Neural cell (in vitro differentiated cells): ENCODE data around the gene EPHX1. TPM values are rescaled to one million over a fixed set of nuclear protein-coding genes. Genes with fewer than 3 reads are reported as not detected.
"Not testable (repeated sequence)": the region's sequence is repeated elsewhere in the genome, so short reads cannot be mapped to it uniquely, and the experiment has no call there.

Experiments
- H2AFZ ChIP-seq: fragments of 200-600, 300-800 bp; sonication (generic), shearing (Covaris generic); 2 replicates; pipeline ENCODE4 v1.6.0; 2014; ENCODE audit warnings: low read depth, mild to moderate bottlenecking, antibody characterized with exemption, low read length, moderate library complexity
- H3F3A ChIP-seq: fragments of 200-600 bp; shearing (Covaris generic); 2 replicates; pipeline ENCODE4 v1.6.1; 2016; ENCODE audit warnings: mild to moderate bottlenecking, moderate library complexity, mixed read lengths, antibody characterized with exemption, low read length; ENCODE audit not compliant: insufficient read depth, poor library complexity, severe bottlenecking
- H3K27ac ChIP-seq: fragments of 200-600, 300-800 bp; sonication (generic), shearing (Covaris generic); 2 replicates; pipeline ENCODE4 v1.5.1; 2014; ENCODE audit warnings: mild to moderate bottlenecking, low read length, moderate library complexity
- H3K27me3 ChIP-seq: fragments of 300-800, 200-600 bp; sonication (generic), shearing (Covaris generic); 2 replicates; pipeline ENCODE4 v1.6.0; 2014; ENCODE audit warnings: mild to moderate bottlenecking, low read depth, low read length, moderate library complexity; ENCODE audit not compliant: insufficient read depth
- H3K36me3 ChIP-seq: fragments of 300-800, 200-600 bp; sonication (generic), shearing (Covaris generic); 2 replicates; pipeline ENCODE4 v1.5.1; 2014; ENCODE audit warnings: mild to moderate bottlenecking, antibody characterized with exemption, low read length, moderate library complexity; ENCODE audit not compliant: insufficient read depth
- H3K4me2 ChIP-seq: fragments of 300-800, 200-600 bp; sonication (generic), shearing (Covaris generic); 2 replicates; pipeline ENCODE4 v1.6.0; 2014; ENCODE audit warnings: mild to moderate bottlenecking, low read length
- H3K4me3 ChIP-seq: fragments of 300-800, 200-600 bp; sonication (generic), shearing (Covaris generic); 2 replicates; pipeline ENCODE4 v1.5.1; 2014; ENCODE audit warnings: mild to moderate bottlenecking, low read length, moderate library complexity
- H3K79me2 ChIP-seq: fragments of 200-600 bp; shearing (Covaris generic); replicated peaks from 2 replicates; pipeline ENCODE4 v1.6.0; 2014; ENCODE audit warnings: mild to moderate bottlenecking, low read length, moderate library complexity; ENCODE audit not compliant: insufficient read depth
- H3K9ac ChIP-seq: fragments of 300-800, 200-600 bp; sonication (generic), shearing (Covaris generic); 2 replicates; pipeline ENCODE4 v1.6.1; 2016; ENCODE audit warnings: mild to moderate bottlenecking, low read length, mixed read lengths
- H3K9me2 ChIP-seq: fragments of 200-600 bp; shearing (Covaris generic); 2 replicates; pipeline ENCODE4 v1.6.1; 2016; ENCODE audit warnings: mild to moderate bottlenecking, low read length, mixed read lengths; ENCODE audit not compliant: insufficient read depth
- H3K9me3 ChIP-seq: fragments of 200-600, 300-800 bp; sonication (generic), shearing (Covaris generic); 2 replicates; pipeline ENCODE4 v1.6.1; 2016; ENCODE audit warnings: mild to moderate bottlenecking, mixed run types, low read length, moderate library complexity, mixed read lengths
- H4K20me1 ChIP-seq: fragments of 200-600 bp; shearing (Covaris generic); 2 replicates; pipeline ENCODE4 v1.6.1; 2016; ENCODE audit warnings: mild to moderate bottlenecking, mixed run types; ENCODE audit not compliant: insufficient read depth
- EP300 ChIP-seq: fragments of 450-650 bp; conservative IDR thresholded peaks from 2 replicates; pipeline ENCODE4 v1.6.1; 2014; ENCODE audit warnings: antibody characterized with exemption, mild to moderate bottlenecking, moderate library complexity; ENCODE audit not compliant: poor library complexity, severe bottlenecking
- EZH2 ChIP-seq: fragments of 200-600, 300-800 bp; shearing (Covaris generic), sonication (generic); IDR thresholded peaks from 2 replicates; pipeline ENCODE4 v1.6.1; 2014; ENCODE audit warnings: antibody characterized with exemption, low read length, borderline replicate concordance, mild to moderate bottlenecking; ENCODE audit not compliant: insufficient read depth, poor library complexity, severe bottlenecking
- MXI1 ChIP-seq: fragments of 450-650 bp; conservative IDR thresholded peaks from 2 replicates; pipeline ENCODE4 v1.6.1; 2014; ENCODE audit warnings: antibody characterized with exemption, mild to moderate bottlenecking; ENCODE audit not compliant: poor library complexity, severe bottlenecking
- POLR2AphosphoS5 ChIP-seq: IDR thresholded peaks from 2 replicates; pipeline ENCODE4 v1.6.1; 2012
- RAD21 ChIP-seq: fragments of 450-650 bp; conservative IDR thresholded peaks from 2 replicates; pipeline ENCODE4 v1.6.1; 2014; ENCODE audit warnings: antibody characterized with exemption, mild to moderate bottlenecking, moderate library complexity
- SMC3 ChIP-seq: fragments of 450-650 bp; conservative IDR thresholded peaks from 2 replicates; pipeline ENCODE4 v1.6.1; 2014; ENCODE audit warnings: antibody characterized with exemption, mild to moderate bottlenecking, moderate library complexity; ENCODE audit not compliant: poor library complexity
- TAF1 ChIP-seq: IDR thresholded peaks from 2 replicates; pipeline ENCODE4 v1.6.1; 2012; ENCODE audit warnings: low read depth
- polyA minus RNA-seq: library from RNA; depleted of rRNA, polyadenylated mRNA; stranded (reverse); fragments of >200 nt; gene quantifications from 2 replicates; pipeline ENCODE4 v1.2.3, GENCODE V29; 2014
- polyA plus RNA-seq: library from polyadenylated mRNA; depleted of rRNA; stranded (reverse); fragments of >200 nt; gene quantifications from 2 replicates; pipeline ENCODE4 v1.2.3, GENCODE V29; 2014
- TF ChIP-seq, protein P1 (sequence below): fragments of 450-650 bp; IDR thresholded peaks from 2 replicates; pipeline ENCODE4 v1.5.1; 2014; ENCODE audit warnings: antibody characterized with exemption, mild to moderate bottlenecking, moderate library complexity; ENCODE audit not compliant: poor library complexity, severe bottlenecking
- TF ChIP-seq, protein P2 (sequence below): IDR thresholded peaks from 2 replicates; pipeline ENCODE4 v1.6.1; 2012; ENCODE audit warnings: borderline replicate concordance

Gene EPHX1
- polyA plus RNA-seq (7.5 and 8.7 TPM in 2 replicates), polyA minus RNA-seq (11.9 and 16.8 TPM in 2 replicates)

DNA sequence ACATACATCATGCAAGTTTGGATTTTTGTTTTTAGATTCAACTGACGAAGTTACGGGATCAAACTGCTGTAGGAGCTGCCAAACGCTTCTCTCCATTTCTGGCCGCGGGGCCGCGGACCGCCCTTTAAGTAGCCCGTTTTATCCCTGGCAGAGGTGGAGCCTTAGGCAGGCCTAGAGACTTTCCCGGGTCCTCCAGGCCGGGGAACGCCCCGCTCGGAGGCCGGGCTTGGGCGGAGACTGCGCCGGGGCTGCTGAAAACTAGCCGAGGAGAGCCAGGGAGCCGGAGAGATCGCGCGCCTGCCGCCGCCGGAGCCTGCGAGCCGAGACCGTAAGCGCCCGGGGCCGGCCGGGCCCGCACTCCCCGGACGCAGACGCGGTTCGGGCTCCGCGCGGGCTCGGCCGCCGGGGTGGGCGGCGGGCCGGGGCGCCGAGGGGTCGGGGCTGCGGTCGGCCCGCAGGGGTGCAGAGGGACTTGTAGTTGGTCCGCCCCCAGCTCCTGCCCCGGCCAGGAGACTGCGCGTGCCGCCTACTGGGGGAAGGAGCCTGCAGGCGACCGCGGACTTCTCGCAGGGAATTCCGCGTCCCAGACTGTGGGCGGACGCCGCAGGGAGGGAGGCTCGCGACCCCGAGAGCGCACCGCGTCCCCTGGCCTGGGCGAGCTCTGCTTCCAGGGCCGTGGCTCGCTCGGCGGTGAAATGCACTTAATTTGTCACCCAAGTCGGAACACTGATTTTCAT, at the start of gene EPHX1:
EPHX1 (plus strand) TSS at position 283 of the 737 bp plus-strand sequence. CDS start 18,606 bp downstream, outside the sequence.
- H3K9me2 ChIP-seq: no peaks in the 10 kb centered on the region
- H2AFZ ChIP-seq: peak within 1 kb of the TSS; percentile 51
- no peaks in the 10 kb centered on the region for H4K20me1 ChIP-seq
- H3K36me3 ChIP-seq: no peaks in the 10 kb centered on the region
- no peaks in the 10 kb centered on the region for H3K27me3 ChIP-seq
- no peaks in the 10 kb centered on the region for H3K9me3 ChIP-seq
- peak within 1 kb of the TSS; percentile 33 for H3K4me2 ChIP-seq
- H3K9ac ChIP-seq: peak within 1 kb of the TSS; percentile 75
- H3K79me2 ChIP-seq: peaks cover 11% of the 10 kb centered on the region
- TF ChIP-seq, protein P1, sequence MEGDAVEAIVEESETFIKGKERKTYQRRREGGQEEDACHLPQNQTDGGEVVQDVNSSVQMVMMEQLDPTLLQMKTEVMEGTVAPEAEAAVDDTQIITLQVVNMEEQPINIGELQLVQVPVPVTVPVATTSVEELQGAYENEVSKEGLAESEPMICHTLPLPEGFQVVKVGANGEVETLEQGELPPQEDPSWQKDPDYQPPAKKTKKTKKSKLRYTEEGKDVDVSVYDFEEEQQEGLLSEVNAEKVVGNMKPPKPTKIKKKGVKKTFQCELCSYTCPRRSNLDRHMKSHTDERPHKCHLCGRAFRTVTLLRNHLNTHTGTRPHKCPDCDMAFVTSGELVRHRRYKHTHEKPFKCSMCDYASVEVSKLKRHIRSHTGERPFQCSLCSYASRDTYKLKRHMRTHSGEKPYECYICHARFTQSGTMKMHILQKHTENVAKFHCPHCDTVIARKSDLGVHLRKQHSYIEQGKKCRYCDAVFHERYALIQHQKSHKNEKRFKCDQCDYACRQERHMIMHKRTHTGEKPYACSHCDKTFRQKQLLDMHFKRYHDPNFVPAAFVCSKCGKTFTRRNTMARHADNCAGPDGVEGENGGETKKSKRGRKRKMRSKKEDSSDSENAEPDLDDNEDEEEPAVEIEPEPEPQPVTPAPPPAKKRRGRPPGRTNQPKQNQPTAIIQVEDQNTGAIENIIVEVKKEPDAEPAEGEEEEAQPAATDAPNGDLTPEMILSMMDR: peak; percentile 55
- TF ChIP-seq TAF1 (no peak), EP300 (peak; percentile 10), MXI1 (peak; percentile 57), POLR2AphosphoS5 (peak; percentile 38), RAD21 (peak; percentile 50), EZH2 (no peak), SMC3 (peak; percentile 65)
- TF ChIP-seq, protein P2, sequence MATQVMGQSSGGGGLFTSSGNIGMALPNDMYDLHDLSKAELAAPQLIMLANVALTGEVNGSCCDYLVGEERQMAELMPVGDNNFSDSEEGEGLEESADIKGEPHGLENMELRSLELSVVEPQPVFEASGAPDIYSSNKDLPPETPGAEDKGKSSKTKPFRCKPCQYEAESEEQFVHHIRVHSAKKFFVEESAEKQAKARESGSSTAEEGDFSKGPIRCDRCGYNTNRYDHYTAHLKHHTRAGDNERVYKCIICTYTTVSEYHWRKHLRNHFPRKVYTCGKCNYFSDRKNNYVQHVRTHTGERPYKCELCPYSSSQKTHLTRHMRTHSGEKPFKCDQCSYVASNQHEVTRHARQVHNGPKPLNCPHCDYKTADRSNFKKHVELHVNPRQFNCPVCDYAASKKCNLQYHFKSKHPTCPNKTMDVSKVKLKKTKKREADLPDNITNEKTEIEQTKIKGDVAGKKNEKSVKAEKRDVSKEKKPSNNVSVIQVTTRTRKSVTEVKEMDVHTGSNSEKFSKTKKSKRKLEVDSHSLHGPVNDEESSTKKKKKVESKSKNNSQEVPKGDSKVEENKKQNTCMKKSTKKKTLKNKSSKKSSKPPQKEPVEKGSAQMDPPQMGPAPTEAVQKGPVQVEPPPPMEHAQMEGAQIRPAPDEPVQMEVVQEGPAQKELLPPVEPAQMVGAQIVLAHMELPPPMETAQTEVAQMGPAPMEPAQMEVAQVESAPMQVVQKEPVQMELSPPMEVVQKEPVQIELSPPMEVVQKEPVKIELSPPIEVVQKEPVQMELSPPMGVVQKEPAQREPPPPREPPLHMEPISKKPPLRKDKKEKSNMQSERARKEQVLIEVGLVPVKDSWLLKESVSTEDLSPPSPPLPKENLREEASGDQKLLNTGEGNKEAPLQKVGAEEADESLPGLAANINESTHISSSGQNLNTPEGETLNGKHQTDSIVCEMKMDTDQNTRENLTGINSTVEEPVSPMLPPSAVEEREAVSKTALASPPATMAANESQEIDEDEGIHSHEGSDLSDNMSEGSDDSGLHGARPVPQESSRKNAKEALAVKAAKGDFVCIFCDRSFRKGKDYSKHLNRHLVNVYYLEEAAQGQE: peak; percentile 46
- peak within 1 kb of the TSS; percentile 71 for H3K4me3 ChIP-seq
- peak within 1 kb of the TSS; percentile 56 for H3K27ac ChIP-seq
- peaks cover 4% of the 10 kb centered on the region for H3F3A ChIP-seq

DNA sequence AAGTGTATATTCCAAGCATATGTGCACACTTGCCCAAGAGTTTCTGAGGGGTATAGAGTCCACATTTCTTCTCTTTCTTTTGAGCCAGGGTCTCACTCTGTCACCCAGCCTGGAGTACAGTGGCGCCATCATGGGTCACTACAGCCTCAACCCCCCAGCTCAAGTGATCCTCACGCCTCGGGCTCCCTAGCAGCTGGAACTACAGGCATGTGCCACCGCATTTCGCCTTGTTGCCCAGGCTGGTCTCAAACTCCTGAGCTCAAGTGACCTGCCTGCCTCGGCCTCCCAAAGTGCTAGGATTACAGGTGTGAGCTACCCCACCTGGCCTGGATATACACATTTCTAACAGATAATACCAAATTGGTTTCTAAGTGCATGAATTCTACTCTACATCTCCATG, 49.4 kb upstream of the EPHX1 start:
- TF ChIP-seq EP300: no peak
- TF ChIP-seq MXI1: no peak
- no peak for TF ChIP-seq EZH2
- TF ChIP-seq, protein P1: no peak
- no peak for TF ChIP-seq POLR2AphosphoS5
- no peak for TF ChIP-seq SMC3
- no peak for TF ChIP-seq TAF1
- no peak for TF ChIP-seq RAD21
- TF ChIP-seq, protein P2: no peak
- H3K9me2 ChIP-seq: no peaks in the 10 kb centered on the region

DNA sequence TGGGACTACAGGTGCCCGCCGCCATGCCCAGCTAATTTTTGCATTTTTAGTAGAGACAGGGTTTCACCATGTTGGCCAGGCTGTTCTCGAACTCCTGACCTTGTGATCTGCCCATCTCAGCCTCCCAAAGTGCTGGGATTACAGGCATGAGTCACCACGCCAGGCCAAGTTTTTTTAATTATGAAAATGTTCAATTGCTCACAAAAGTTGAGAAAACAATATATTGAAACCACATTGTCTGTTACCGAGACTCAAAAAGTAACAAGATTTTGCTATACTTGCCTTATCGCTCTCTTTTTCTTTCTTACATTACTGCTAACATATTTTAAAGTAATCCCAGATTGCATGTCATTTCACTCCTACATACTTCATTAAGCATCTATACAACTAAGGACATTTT, 48.5 kb upstream of the EPHX1 start:
- H4K20me1 ChIP-seq, H3K27ac ChIP-seq, H3K9ac ChIP-seq, H2AFZ ChIP-seq, H3F3A ChIP-seq, H3K27me3 ChIP-seq, H3K36me3 ChIP-seq, H3K79me2 ChIP-seq, H3K4me3 ChIP-seq, H3K9me3 ChIP-seq, H3K4me2 ChIP-seq, H3K9me2 ChIP-seq: not testable (repeated sequence)

More for the DNA sequence above, 49.4 kb upstream of the EPHX1 start:
- Histone ChIP-seq H2AFZ (no peak overlapping the region), H3K79me2 (no peaks in the 10 kb centered on the region), H3K9me3 (no peaks in the 10 kb centered on the region), H3K36me3 (no peaks in the 10 kb centered on the region), H3K4me3 (no peak overlapping the region), H3K27me3 (no peaks in the 10 kb centered on the region), H3K27ac (no peak overlapping the region), H3F3A (no peaks in the 10 kb centered on the region), H4K20me1 (no peaks in the 10 kb centered on the region), H3K9ac (no peak overlapping the region), H3K4me2 (no peak overlapping the region)
